OCI-LY7 (cell line): ENCODE data around the gene ZDHHC3.

Experiments used
- EZH2phosphoT487 ChIP-seq: fragments of 200-600 bp; sonication (generic); IDR thresholded peaks from 2 replicates; pipeline ENCODE4 v1.6.1; 2018; ENCODE audit warnings: low read depth, borderline replicate concordance, mild to moderate bottlenecking, mixed run types, antibody characterized with exemption, low read length, moderate library complexity, mixed read lengths
- TF ChIP-seq, protein P1 (sequence below): fragments of 200-600 bp; sonication (generic); conservative IDR thresholded peaks from 2 replicates; pipeline ENCODE4 v1.5.1; 2014; ENCODE audit warnings: mild to moderate bottlenecking, antibody characterized with exemption, low read length, moderate library complexity, mixed read lengths

DNA sequence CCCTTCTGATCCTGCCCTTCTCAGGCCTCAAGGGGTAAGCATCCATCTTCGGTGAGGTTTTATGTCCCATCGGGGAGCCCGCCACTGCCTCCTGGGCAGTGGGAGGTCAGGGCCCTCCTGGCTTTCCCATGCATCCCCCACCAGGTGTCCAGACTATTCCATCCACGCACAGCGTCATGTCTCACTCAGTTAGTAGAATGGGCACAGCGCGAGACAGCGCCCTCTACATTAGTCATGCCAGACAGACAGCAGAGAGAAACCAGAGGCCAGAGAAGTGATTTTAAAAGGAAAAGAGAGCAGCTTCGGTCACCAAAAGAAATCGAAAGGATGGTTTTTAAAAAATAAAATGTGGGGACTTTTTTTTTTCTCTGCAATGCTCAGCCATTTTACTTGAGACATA is 49.8 kb downstream of the ZDHHC3 start:
- TF ChIP-seq, protein P1, sequence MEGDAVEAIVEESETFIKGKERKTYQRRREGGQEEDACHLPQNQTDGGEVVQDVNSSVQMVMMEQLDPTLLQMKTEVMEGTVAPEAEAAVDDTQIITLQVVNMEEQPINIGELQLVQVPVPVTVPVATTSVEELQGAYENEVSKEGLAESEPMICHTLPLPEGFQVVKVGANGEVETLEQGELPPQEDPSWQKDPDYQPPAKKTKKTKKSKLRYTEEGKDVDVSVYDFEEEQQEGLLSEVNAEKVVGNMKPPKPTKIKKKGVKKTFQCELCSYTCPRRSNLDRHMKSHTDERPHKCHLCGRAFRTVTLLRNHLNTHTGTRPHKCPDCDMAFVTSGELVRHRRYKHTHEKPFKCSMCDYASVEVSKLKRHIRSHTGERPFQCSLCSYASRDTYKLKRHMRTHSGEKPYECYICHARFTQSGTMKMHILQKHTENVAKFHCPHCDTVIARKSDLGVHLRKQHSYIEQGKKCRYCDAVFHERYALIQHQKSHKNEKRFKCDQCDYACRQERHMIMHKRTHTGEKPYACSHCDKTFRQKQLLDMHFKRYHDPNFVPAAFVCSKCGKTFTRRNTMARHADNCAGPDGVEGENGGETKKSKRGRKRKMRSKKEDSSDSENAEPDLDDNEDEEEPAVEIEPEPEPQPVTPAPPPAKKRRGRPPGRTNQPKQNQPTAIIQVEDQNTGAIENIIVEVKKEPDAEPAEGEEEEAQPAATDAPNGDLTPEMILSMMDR = peak; percentile 45
- no peak for TF ChIP-seq EZH2phosphoT487
